IPS-11a (cell line): ENCODE data around the gene ZMAT3.
"Not testable (repeated sequence)": the region's sequence is repeated elsewhere in the genome, so short reads cannot be mapped to it uniquely, and the experiment has no call there.

Experiments used
- H3K4me3 ChIP-seq: one replicate; pipeline ENCODE4 v1.5.1; 2013; ENCODE audit warnings: low read depth, low read length, control low read depth

Gene ZMAT3

DNA sequence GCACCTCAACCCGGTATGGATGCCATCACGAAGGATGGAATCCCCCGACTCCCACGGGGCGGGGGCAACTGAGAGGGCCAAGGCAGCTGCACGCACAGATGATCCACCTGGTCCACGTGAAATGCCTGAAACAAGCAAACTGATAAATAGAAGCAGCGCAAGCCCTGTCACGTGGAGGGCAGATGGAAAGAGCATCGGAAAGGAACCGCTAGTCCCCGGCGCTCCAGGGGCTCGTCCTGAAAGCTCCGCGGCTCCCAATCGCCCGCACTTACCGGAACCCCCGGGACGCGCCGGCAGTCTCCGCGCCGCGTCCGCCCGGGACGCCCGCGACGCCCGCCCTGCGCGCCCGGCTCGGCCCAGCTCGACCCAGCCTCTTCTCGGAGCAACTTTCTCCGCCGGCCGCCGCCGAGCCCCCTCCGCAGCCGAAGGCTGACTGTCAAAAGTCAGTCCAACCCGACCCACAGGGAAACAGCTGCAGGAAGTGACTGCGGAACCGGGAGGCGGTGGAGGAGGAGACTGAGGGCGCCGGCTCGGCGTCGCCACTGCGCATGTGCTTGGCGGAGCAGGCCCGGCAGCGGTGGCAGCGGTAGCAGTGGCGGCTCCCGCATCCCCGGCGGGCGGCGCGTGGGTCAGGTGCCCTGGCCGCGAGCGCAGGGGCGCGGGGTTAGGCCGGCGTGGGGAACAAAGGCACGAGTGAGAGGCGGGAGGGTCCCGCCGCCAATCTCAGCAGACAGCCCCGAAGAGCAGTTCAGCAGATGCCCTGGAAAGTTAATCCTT, at the start of gene ZMAT3:
Gene ZMAT3 (minus strand): TSS at position 487 of the 777 bp plus-strand sequence. CDS start 4,057 bp downstream, outside the sequence.
- H3K4me3 ChIP-seq: peak within 1 kb of the TSS; percentile 77

- H3K4me3 ChIP-seq: no peak overlapping the region
Measured at GRCh38 chr3:179116816-179117215, 45.2 kb upstream of the ZMAT3 start.

DNA sequence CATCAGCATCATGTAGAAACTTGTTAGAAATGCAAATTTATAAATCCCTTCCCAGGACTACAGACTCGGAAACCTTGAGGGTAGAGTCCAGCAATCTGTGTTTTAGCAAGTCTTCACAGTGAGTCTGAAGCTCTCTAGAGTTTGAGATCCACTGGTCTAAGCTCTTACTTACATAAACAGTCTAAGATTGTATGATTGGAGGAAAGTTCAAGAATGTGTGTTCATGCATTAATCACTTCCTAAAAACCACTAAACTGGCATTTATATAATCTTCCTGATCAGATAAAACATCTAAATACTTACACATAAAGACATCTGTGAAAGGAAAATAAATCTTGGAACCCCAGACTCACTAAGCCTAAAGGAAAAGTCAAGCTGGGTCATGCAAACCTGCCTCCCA, 43.8 kb upstream of the ZMAT3 start:
- H3K4me3 ChIP-seq: not testable (repeated sequence)

- no peak overlapping the region for H3K4me3 ChIP-seq
Measured at GRCh38 chr3:179113903-179114302, 42.3 kb upstream of the ZMAT3 start.

- H3K4me3 ChIP-seq: no peak overlapping the region
Measured at GRCh38 chr3:179108086-179108485, 36.5 kb upstream of the ZMAT3 start.

GRCh38 chr3:179107617-179108016, 36.0 kb upstream of the ZMAT3 start:
- H3K4me3 ChIP-seq: no peak overlapping the region

GRCh38 chr3:179105881-179106280, 34.3 kb upstream of the ZMAT3 start:
- no peak overlapping the region for H3K4me3 ChIP-seq

GRCh38 chr3:179100652-179101051, 29.0 kb upstream of the ZMAT3 start:
- no peak overlapping the region for H3K4me3 ChIP-seq

- H3K4me3 ChIP-seq: no peak overlapping the region
Measured at GRCh38 chr3:179098388-179099077, 26.9 kb upstream of the ZMAT3 start.

DNA sequence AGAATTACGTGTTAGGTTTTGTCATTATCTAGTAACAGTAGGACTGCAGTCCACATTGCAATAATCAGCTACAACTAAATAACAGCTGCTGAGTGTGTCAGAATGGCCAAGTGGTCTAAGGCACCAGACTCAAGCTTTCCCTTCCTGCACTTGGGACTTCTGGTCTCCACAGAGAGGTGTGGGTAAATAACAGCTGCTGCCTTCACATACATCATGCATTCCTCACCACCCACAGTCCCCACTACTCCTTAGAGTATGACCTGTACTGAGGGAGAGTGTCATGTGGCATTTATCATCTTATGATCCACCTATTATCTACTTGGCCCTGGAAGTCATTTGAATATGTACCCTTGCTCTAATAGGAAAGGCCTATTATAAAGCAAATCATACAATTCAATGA, 22.2 kb upstream of the ZMAT3 start:
- no peak overlapping the region for H3K4me3 ChIP-seq

DNA sequence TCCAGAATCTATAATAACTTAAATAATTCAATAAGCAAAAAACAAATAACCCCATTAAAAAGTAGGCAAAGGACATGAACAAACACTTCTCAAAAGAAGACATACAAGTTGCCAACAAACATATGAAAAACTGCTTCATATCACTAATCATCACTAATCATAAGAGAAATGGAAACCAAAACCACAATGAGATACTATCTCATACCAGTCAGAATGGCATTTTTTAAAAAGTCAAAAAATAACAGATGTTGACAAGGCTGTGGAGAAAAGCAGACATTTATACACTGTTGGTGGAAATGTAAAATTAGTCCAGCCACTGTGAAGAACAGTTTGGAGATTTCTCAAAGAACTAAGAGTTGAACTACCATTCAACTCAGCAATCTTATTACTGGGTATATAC, 19.5 kb upstream of the ZMAT3 start:
- H3K4me3 ChIP-seq: no peak overlapping the region

GRCh38 chr3:179088306-179088705, 16.7 kb upstream of the ZMAT3 start:
- H3K4me3 ChIP-seq: no peak overlapping the region

- H3K4me3 ChIP-seq: no peak overlapping the region
Measured at GRCh38 chr3:179083977-179084376, 12.4 kb upstream of the ZMAT3 start.

DNA sequence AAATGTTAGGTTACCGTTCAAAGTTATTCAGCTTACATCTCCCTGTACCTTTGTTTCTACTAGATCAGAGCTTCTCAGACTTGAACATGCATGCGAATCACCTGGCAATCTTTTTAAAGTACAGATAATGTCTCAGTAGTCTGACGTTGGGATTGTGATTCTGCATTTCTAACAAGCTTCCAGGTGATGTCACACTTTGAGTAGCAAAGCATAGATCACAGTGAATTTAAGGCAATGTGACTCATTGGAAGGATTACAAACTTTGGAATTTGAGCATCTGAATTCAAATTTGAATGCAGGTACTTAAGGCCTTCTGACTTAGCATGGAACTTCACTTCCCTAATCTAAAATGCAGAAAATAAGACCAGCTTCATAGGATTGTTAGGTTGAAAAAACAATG, 10.8 kb upstream of the ZMAT3 start:
- H3K4me3 ChIP-seq: no peak overlapping the region

DNA sequence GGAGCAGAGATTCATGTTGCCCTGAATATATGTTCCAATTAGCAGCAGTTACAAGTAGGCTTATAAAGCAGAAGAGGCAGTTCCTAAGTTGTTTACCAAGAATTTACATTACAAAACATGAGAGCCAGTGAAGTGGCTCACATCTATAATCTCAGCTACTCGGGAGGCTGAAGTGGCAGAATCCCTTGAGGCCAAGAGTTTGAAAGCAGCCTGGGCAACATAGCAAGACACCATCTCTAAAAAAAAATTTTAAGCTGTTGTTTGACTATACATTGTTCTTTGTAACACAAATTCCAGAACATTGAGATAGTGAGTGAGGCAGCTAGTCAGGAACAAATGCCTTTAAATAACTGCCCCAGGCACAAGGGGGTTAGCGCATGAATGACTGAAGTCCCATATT, 10.3 kb upstream of the ZMAT3 start:
- H3K4me3 ChIP-seq: no peak overlapping the region

DNA sequence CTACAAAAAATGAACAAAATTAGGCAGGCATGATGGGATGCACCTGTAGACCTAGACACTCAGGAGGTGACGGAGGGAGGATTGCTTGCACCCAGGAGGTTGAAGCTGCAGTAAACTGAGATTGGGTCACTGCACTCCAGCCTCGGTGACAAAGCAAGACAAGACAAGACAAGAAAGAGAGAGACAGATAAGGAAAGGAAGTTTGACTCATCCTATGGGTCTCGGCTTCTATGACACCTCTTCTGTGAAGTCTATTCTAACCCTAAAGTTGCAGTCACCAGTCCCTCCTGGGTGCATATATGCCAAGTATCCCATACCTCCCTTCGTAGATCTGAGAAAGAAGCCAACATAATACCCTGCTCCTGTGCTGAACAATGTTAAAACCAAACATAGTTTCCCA, 7.9 kb upstream of the ZMAT3 start:
- no peak overlapping the region for H3K4me3 ChIP-seq

- no peak overlapping the region for H3K4me3 ChIP-seq
Measured at GRCh38 chr3:179076243-179077027, 4.8 kb upstream of the ZMAT3 start.

- H3K4me3 ChIP-seq: no peak overlapping the region
Measured at GRCh38 chr3:179074656-179075055, 3.0 kb upstream of the ZMAT3 start.

DNA sequence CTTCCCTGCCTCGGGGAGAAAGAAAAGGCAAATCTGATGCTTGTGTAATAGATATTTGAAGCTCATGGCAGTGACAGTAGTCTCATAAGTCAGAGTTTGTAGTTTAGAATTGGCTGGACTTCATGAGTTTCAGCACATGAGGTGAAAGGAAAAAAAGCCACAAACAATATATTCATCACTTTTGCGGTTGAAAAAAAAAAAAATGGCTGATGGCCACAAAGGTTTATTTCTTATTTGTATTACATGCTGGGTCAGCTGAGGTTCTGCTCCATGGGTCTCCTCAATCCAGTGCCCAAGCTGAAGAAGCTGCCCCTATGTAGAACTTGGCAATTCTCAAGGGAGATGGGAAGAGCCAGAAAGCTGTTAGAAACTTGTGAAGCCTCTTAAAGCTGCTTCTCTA, 2.2 kb upstream of the ZMAT3 start:
- no peak overlapping the region for H3K4me3 ChIP-seq

DNA sequence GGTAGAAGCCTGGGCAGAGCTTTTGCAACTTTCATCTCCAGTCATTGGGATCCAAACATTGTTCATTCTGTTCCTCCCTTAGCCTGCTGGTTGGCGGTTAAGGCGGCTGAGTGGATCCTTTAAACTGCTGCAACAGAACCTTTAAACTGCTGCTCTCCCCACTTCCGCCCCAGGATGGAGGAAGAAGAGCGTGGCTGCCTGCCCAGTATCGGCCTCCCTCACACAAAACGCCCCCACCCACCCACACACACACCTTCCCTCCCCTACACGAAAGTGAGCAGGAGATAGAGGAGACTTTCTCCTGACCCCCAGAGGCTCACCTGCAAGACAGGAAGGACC, 460 bp upstream of the ZMAT3 start:
- H3K4me3 ChIP-seq: peak overlapping the region; percentile 77

- peak overlapping the region; percentile 77 for H3K4me3 ChIP-seq
Measured at GRCh38 chr3:179071027-179071322, 634 bp downstream of the ZMAT3 start.

DNA sequence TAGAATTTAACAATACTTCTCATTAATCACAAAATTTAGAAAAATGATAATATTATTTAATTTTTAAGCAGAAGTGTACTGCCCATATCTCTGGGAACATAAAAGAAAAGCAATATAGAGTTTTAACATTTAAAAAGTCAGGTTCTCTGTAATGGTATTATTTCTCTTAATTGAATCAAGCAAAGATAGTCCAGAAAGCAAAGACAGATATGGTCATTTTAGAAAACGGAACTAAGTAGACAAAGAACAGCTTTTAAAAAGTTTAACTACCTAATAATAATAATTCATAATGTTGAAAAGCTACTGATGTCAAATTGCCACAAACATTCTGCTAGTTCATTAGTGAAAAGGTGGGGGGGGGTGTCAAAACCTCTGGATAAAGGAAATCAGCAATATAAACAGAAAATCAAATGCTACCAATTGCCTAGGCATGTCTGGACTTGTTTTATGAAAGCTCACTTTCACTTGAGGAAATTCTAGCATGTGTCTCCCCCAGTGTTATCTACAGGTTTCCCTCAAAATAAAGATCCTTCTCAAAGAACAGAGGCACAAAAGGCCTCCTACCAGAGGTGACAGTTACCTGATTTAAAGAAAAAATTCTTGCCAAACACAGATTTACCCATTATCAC, 1.7 kb downstream of the ZMAT3 start:
- no peak overlapping the region for H3K4me3 ChIP-seq
